Breast epithelium (tissue), 3 donors: Measurements from ENCODE around the gene ADAMTS18.

Experiments used
- CTCF ChIP-seq, 3 donors: fragments of 450-650 bp; IDR thresholded peaks; one replicate each; pipeline ENCODE4 v1.5.1; 2016 to 2017; ENCODE audit warnings: antibody characterized with exemption in 3 of 3, mild to moderate bottlenecking in 3 of 3, moderate library complexity in 3 of 3
- POLR2A ChIP-seq: fragments of 450-650 bp; IDR thresholded peaks from one replicate; pipeline ENCODE4 v1.6.1; 2016; ENCODE audit warnings: antibody characterized with exemption, mild to moderate bottlenecking, moderate library complexity
- POLR2AphosphoS5 ChIP-seq, 3 donors: sonication (generic); formaldehyde crosslinking; IDR thresholded peaks; one replicate each; pipeline ENCODE4 v1.6.1; 2017; ENCODE audit warnings: antibody characterized with exemption in 3 of 3

- no peak for TF ChIP-seq POLR2AphosphoS5 (IDR thresholded peaks at IDR 0.05)
- TF ChIP-seq CTCF (IDR thresholded peaks at IDR 0.05), result no peak
- TF ChIP-seq POLR2A, result no peak
Measured at GRCh38 chr16:77364770-77365169, 70.1 kb downstream of the ADAMTS18 start.
